HTERT RPE-1 (cell line): Measurements from ENCODE around the gene GPATCH4.
"Not testable (repeated sequence)": the region's sequence is repeated elsewhere in the genome, so short reads cannot be mapped to it uniquely, and the experiment has no call there.

Source experiments
- in situ Hi-C: fragments of 300-500 bp; cut with MboI; formaldehyde crosslinking; loops from 4 replicates; pipeline ENCODE4 v1.14.3; 2020; ENCODE audit warnings: low sequenced_read_pairs

The GPATCH4 gene

GRCh38 chr1:156627313-156627880, 26.1 kb upstream of the GPATCH4 start:
- in situ Hi-C loops = no loop called here

- in situ Hi-C loops = no loop called here
Observed at GRCh38 chr1:156626079-156626438, 24.8 kb upstream of the GPATCH4 start.

- in situ Hi-C loops = no loop called here
Observed at GRCh38 chr1:156625436-156626078, 24.3 kb upstream of the GPATCH4 start.

GRCh38 chr1:156624814-156625435, 23.6 kb upstream of the GPATCH4 start:
- in situ Hi-C loops = no loop called here

- in situ Hi-C loops = no loop called here
Observed at GRCh38 chr1:156623946-156624813, 22.9 kb upstream of the GPATCH4 start.

GRCh38 chr1:156622581-156623297, 21.5 kb upstream of the GPATCH4 start:
- in situ Hi-C loops = no loop called here

- in situ Hi-C loops = no loop called here
Observed at GRCh38 chr1:156619582-156619955, 18.3 kb upstream of the GPATCH4 start.

- in situ Hi-C loops = no loop called here
Observed at GRCh38 chr1:156618853-156619581, 17.7 kb upstream of the GPATCH4 start, which contains the start of gene HAPLN2. HAPLN2 (plus strand) TSS chr1:156619415; CDS start chr1:156623491, 4,076 bp downstream.

GRCh38 chr1:156616463-156616862, 15.2 kb upstream of the GPATCH4 start:
- in situ Hi-C loops = no loop called here

- in situ Hi-C loops = no loop called here
Observed at GRCh38 chr1:156615946-156616345, 14.7 kb upstream of the GPATCH4 start.

GRCh38 chr1:156612666-156613065, 11.4 kb upstream of the GPATCH4 start:
- in situ Hi-C loops = no loop called here

- in situ Hi-C loops = not testable (repeated sequence)
Observed at GRCh38 chr1:156610072-156610471, 8.8 kb upstream of the GPATCH4 start.

GRCh38 chr1:156608981-156609380, 7.7 kb upstream of the GPATCH4 start:
- in situ Hi-C loops = no loop called here

GRCh38 chr1:156608036-156608674, 6.9 kb upstream of the GPATCH4 start:
- in situ Hi-C loops = no loop called here

GRCh38 chr1:156607344-156607743, 6.1 kb upstream of the GPATCH4 start:
- in situ Hi-C loops = not testable (repeated sequence)

GRCh38 chr1:156602557-156602993, 1.3 kb upstream of the GPATCH4 start:
- in situ Hi-C loops = no loop called here

- in situ Hi-C loops = no loop called here
Observed at GRCh38 chr1:156601892-156602291, 613 bp upstream of the GPATCH4 start.

- in situ Hi-C loops = no loop called here
Observed at GRCh38 chr1:156600733-156601121, 552 bp downstream of the GPATCH4 start.

GRCh38 chr1:156599811-156600210, 1.5 kb downstream of the GPATCH4 start:
- in situ Hi-C loops = no loop called here
